HepG2 (cell line): ENCODE data around the gene FSCN2. TPM values are rescaled to one million over a fixed set of nuclear protein-coding genes. Genes with fewer than 3 reads are reported as not detected.
A peak's percentile ranks its signal among the peaks of the same experiment; 100 is the strongest.

ENCODE experiments used
- EP300 ChIP-seq, 3 experiments: sonication (generic) in 1 of 3; formaldehyde crosslinking in 1 of 3; IDR thresholded peaks; 2 replicates each; pipeline versions ENCODE4 v1.5.1 to v1.6.1; 2011 to 2020; ENCODE audit warnings: low read depth in 2 of 3, low read length in 2 of 3, borderline replicate concordance in 1 of 3, improper control_type of control experiment in 1 of 3, mild to moderate bottlenecking in 1 of 3, missing genetic modification reagents in 1 of 3, moderate library complexity in 1 of 3
- ESRRA ChIP-seq: sonication (generic); formaldehyde crosslinking; IDR thresholded peaks from 2 replicates; pipeline ENCODE4 v1.5.1; 2020; ENCODE audit warnings: mild to moderate bottlenecking, low read depth, missing genetic modification reagents
- FLYWCH1 ChIP-seq: sonication (generic); formaldehyde crosslinking; IDR thresholded peaks from 2 replicates; pipeline ENCODE4 v1.8.1; 2023; ENCODE audit warnings: mild to moderate bottlenecking, missing genetic modification reagents
- HDAC1 ChIP-seq: sonication (generic); formaldehyde crosslinking; IDR thresholded peaks from 2 replicates; pipeline ENCODE4 v1.5.1; 2020; ENCODE audit warnings: mild to moderate bottlenecking, missing genetic modification reagents
- KMT2A ChIP-seq: sonication (generic); formaldehyde crosslinking; IDR thresholded peaks from 2 replicates; pipeline ENCODE4 v1.4.0; 2020; ENCODE audit warnings: missing genetic modification reagents
- MEIS2 ChIP-seq: sonication (generic); formaldehyde crosslinking; IDR thresholded peaks from 2 replicates; pipeline ENCODE4 v1.9.0; 2021; ENCODE audit warnings: mild to moderate bottlenecking, missing genetic modification reagents
- RELA ChIP-seq: sonication (generic); formaldehyde crosslinking; IDR thresholded peaks from 2 replicates; pipeline ENCODE4 v1.4.0; 2020; ENCODE audit warnings: missing genetic modification reagents
- RFXANK ChIP-seq: IDR thresholded peaks from 2 replicates; pipeline ENCODE4 v1.6.1; 2016
- TBX2 ChIP-seq: sonication (generic); formaldehyde crosslinking; IDR thresholded peaks from 2 replicates; pipeline ENCODE4 v1.5.0; 2020; ENCODE audit warnings: missing genetic modification reagents, mild to moderate bottlenecking, borderline replicate concordance
- ZFP62 ChIP-seq: sonication (generic); formaldehyde crosslinking; IDR thresholded peaks from 2 replicates; pipeline ENCODE4 v1.4.0; 2020; ENCODE audit warnings: missing genetic modification reagents
- ZNF180 ChIP-seq: sonication (generic); formaldehyde crosslinking; IDR thresholded peaks from 2 replicates; pipeline ENCODE4 v1.4.0; 2020; ENCODE audit warnings: low read depth, missing genetic modification reagents, borderline replicate concordance
- ZNF274 ChIP-seq: sonication (generic); formaldehyde crosslinking; IDR thresholded peaks from 2 replicates; pipeline ENCODE4 v1.5.1; 2020; ENCODE audit warnings: mild to moderate bottlenecking, missing genetic modification reagents
- ZNF350 ChIP-seq: sonication (generic); formaldehyde crosslinking; IDR thresholded peaks from 2 replicates; pipeline ENCODE4 v1.4.0; 2020; ENCODE audit warnings: mild to moderate bottlenecking, low read depth, missing genetic modification reagents, borderline replicate concordance
- ZNF468 ChIP-seq: sonication (generic); formaldehyde crosslinking; IDR thresholded peaks from 2 replicates; pipeline ENCODE4 v1.8.0; 2022; ENCODE audit warnings: mild to moderate bottlenecking, moderate library complexity, missing genetic modification reagents
- ZNF670 ChIP-seq: sonication (generic); formaldehyde crosslinking; IDR thresholded peaks from 2 replicates; pipeline ENCODE4 v1.8.0; 2022; ENCODE audit warnings: mild to moderate bottlenecking, missing genetic modification reagents, borderline replicate concordance
- ZNF709 ChIP-seq: sonication (generic); formaldehyde crosslinking; IDR thresholded peaks from 2 replicates; pipeline ENCODE4 v1.5.0; 2020; ENCODE audit warnings: mild to moderate bottlenecking, missing genetic modification reagents
- polyA plus RNA-seq, 8 experiments: library from polyadenylated mRNA; depleted of rRNA in 3 of 8; stranded (reverse) in 7 of 8; unstranded in 1 of 8; fragments of >200 nt; fragmentation: Illumina TruSeq in 4 of 8; extraction: Trizol in 4 of 8; gene quantifications; 2 replicates each; pipeline versions ENCODE4 v1.2.1 to v1.2.3, GENCODE V29; 2011 to 2016; ENCODE audit warnings: low read depth in 4 of 8, missing spikeins in 1 of 8, mixed read lengths in 1 of 8; ENCODE audit not compliant: insufficient read depth in 1 of 8
- total RNA-seq, 5 experiments: library from RNA; depleted of rRNA; stranded (reverse); fragments of >200 nt; fragmentation: Illumina TruSeq; extraction: Trizol; gene quantifications; 2 replicates each; pipeline ENCODE4 v1.2.3, GENCODE V29; 2016; ENCODE audit warnings: low read depth in 1 of 5
- TF ChIP-seq, protein P1 (sequence below): sonication (generic); formaldehyde crosslinking; IDR thresholded peaks from 2 replicates; pipeline ENCODE4 v1.5.1; 2020; ENCODE audit warnings: missing genetic modification reagents, mild to moderate bottlenecking, borderline replicate concordance
- TF ChIP-seq, protein P2 (sequence below): sonication (generic); formaldehyde crosslinking; IDR thresholded peaks from 2 replicates; pipeline ENCODE4 v1.5.0; 2020; ENCODE audit warnings: missing genetic modification reagents
- TF ChIP-seq, protein P3 (sequence below): sonication (generic); formaldehyde crosslinking; IDR thresholded peaks from 2 replicates; pipeline ENCODE4 v1.4.0; 2020; ENCODE audit warnings: mild to moderate bottlenecking, missing genetic modification reagents, borderline replicate concordance

FSCN2 gene
- total and polyA plus RNA-seq, 2 of the 13 experiments (the other 11 are each of a cell fraction or from before 2014, with no cell fraction given), result 0.09 TPM; not detected in 1

DNA sequence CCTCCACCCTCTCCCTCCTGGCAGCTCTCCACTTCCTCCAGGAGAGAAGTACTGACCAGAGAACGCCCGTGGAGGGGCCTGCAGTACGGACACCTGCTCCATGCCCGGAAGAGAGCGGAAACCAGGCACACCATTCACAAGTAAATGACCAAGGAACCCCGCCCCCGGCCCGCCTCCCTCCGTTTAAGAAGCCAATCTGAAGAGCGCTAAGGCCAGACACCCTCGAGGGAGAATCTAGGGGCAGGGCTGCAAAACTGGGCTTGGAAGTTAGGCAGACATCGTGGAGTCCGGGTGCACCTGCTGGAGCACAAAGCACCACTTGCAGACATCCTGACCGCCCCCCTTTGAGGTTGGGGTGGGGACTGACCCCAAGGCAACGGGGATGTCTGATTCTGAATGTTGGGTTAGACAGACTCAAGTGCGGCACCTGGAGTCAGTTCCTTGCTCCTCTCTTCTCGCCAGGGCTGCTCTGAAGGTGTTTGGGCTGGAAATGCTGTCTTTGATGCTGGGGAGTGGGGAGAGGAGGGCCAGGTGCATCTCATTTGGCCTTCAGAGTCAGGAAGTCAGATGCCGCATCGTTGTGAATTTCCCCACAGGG lies 24.9 kb downstream of the FSCN2 start (continued):
- TF ChIP-seq ZFP62 (CRISPR knock-in tag) (no peak), ZNF350 (CRISPR knock-in tag) (no peak), RFXANK (no peak), ZNF670 (CRISPR knock-in tag) (no peak), TBX2 (peak; percentile 28; the same call in 1 of the 2 replicates), ZNF709 (no peak), ZNF274 (CRISPR knock-in tag) (no peak), ZNF468 (CRISPR knock-in tag) (no peak), HDAC1 (CRISPR knock-in tag) (no peak), ESRRA (CRISPR knock-in tag) (no peak), FLYWCH1 (CRISPR knock-in tag) (no peak), EP300 (IDR thresholded peaks at IDR 0.05; ENCODE audit: low read depth in 2 of 2, low read length in 2 of 2) (no peak), EP300 (CRISPR knock-in tag; IDR thresholded peaks at IDR 0.05; ENCODE audit: borderline replicate concordance) (no peak), MEIS2 (CRISPR knock-in tag) (no peak), KMT2A (CRISPR knock-in tag) (no peak), ZNF180 (CRISPR knock-in tag) (no peak), RELA (CRISPR knock-in tag) (no peak)
- TF ChIP-seq, protein P1, sequence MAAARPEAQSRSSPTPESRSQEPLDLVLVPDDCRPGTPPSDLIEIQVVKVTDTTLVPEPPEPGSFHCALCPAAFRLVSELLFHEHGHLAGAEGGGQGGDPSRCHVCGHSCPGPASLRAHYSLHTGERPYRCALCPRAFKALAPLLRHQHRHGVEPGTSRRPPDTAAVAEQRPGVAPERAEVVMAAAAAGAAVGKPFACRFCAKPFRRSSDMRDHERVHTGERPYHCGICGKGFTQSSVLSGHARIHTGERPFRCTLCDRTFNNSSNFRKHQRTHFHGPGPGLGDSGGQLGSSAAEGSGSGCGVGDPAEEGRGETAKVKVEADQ (CRISPR knock-in tag), result no peak
- TF ChIP-seq, protein P2, sequence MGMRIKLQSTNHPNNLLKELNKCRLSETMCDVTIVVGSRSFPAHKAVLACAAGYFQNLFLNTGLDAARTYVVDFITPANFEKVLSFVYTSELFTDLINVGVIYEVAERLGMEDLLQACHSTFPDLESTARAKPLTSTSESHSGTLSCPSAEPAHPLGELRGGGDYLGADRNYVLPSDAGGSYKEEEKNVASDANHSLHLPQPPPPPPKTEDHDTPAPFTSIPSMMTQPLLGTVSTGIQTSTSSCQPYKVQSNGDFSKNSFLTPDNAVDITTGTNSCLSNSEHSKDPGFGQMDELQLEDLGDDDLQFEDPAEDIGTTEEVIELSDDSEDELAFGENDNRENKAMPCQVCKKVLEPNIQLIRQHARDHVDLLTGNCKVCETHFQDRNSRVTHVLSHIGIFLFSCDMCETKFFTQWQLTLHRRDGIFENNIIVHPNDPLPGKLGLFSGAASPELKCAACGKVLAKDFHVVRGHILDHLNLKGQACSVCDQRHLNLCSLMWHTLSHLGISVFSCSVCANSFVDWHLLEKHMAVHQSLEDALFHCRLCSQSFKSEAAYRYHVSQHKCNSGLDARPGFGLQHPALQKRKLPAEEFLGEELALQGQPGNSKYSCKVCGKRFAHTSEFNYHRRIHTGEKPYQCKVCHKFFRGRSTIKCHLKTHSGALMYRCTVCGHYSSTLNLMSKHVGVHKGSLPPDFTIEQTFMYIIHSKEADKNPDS, result no peak
- TF ChIP-seq, protein P3, sequence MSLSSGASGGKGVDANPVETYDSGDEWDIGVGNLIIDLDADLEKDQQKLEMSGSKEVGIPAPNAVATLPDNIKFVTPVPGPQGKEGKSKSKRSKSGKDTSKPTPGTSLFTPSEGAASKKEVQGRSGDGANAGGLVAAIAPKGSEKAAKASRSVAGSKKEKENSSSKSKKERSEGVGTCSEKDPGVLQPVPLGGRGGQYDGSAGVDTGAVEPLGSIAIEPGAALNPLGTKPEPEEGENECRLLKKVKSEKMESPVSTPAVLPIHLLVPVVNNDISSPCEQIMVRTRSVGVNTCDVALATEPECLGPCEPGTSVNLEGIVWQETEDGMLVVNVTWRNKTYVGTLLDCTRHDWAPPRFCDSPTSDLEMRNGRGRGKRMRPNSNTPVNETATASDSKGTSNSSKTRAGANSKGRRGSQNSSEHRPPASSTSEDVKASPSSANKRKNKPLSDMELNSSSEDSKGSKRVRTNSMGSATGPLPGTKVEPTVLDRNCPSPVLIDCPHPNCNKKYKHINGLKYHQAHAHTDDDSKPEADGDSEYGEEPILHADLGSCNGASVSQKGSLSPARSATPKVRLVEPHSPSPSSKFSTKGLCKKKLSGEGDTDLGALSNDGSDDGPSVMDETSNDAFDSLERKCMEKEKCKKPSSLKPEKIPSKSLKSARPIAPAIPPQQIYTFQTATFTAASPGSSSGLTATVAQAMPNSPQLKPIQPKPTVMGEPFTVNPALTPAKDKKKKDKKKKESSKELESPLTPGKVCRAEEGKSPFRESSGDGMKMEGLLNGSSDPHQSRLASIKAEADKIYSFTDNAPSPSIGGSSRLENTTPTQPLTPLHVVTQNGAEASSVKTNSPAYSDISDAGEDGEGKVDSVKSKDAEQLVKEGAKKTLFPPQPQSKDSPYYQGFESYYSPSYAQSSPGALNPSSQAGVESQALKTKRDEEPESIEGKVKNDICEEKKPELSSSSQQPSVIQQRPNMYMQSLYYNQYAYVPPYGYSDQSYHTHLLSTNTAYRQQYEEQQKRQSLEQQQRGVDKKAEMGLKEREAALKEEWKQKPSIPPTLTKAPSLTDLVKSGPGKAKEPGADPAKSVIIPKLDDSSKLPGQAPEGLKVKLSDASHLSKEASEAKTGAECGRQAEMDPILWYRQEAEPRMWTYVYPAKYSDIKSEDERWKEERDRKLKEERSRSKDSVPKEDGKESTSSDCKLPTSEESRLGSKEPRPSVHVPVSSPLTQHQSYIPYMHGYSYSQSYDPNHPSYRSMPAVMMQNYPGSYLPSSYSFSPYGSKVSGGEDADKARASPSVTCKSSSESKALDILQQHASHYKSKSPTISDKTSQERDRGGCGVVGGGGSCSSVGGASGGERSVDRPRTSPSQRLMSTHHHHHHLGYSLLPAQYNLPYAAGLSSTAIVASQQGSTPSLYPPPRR (CRISPR knock-in tag), result no peak
